Cardiac septum (tissue), 1 donor: ENCODE data around the gene PIGB. TPM values are rescaled to one million over a fixed set of nuclear protein-coding genes. Genes with fewer than 3 reads are reported as not detected.
"Not testable (repeated sequence)": the region's sequence is repeated elsewhere in the genome, so short reads cannot be mapped to it uniquely, and the experiment has no call there.

ENCODE experiments used
- DNase-seq: peaks from one replicate; pipeline ENCODE4 v3.0.0-alpha.2; 2020; ENCODE audit warnings: low spot score
- intact Hi-C: fragments of 100-400 bp; cut with DNase I; formaldehyde crosslinking; loops from one replicate; pipeline ENCODE4 v1.14.0; 2022
- microRNA-seq: library from miRNA; unstranded; fragments of <30 nt; microRNA quantifications from one replicate; pipeline ENCODE4 v1.2.0, GENCODE V29; 2020
- total RNA-seq: library from RNA; stranded (reverse); fragmentation: NEBNext Ultra II Directional; extraction: Animal tissue kit (Norgen Biotek cat#: 25700); gene quantifications from one replicate; pipeline ENCODE4 v1.2.1, GENCODE V29; 2021
- donor health status: DM: no; HTN: no; CAD: no.

Gene PIGB
- total RNA-seq, 1 donor from 2014 or later: 4.7 TPM

- intact Hi-C loops: no loop called here
- DNase-seq: no peak
Observed at GRCh38 chr15:55362641-55363040, 43.6 kb downstream of the PIGB start.

DNA sequence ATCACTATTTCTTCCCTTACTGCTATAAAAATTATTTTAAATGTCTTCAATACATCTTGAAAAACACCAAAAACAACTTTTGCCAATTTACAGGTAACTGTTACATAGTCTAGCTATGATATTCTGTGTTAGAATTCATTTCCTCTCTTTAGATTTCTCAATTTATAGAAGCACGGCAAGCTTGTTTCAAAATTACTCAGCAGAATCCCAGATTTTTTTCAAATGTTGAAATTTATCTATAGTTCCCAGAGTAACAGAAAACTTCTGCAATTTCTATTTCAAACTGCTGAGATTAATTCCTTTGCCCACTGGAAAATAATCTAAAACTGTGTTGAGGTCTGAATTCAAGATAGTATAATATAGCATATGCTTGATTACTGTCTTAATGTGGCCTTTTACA lies 48.0 kb downstream of the PIGB start:
- intact Hi-C loops: no loop called here
- DNase-seq: no peak

- intact Hi-C loops: no loop called here
Observed at GRCh38 chr15:55372701-55373440, 53.8 kb downstream of the PIGB start.

GRCh38 chr15:55379095-55379494 lies 60.1 kb downstream of the PIGB start:
- intact Hi-C loops: no loop called here
- no peak for DNase-seq

More at GRCh38 chr15:55372701-55373440, 53.8 kb downstream of the PIGB start:
- no peak for DNase-seq

- intact Hi-C loops: no loop called here
- no peak for DNase-seq
Observed at GRCh38 chr15:55381595-55381994, 62.6 kb downstream of the PIGB start.

DNA sequence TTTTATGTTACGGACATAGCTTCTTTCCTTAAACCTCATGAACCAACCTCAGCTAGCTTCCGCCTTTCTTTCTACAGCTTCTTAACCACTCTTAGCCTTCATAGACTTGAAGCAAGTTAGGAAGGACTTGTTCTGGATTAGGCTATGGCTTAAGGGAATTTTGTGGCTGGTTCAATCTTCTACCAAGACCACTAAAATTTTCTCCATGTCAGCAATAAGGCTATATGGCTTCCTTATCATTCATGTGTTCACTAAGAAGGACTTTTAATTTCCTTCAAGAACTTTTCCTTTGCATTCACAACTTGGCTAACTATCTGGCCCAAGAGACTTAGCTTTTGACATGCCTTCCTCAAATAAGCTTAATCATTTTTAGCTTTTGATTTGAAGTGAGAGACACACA lies 64.7 kb downstream of the PIGB start:
- intact Hi-C loops: no loop called here
- no peak for DNase-seq

GRCh38 chr15:55387027-55387426 lies 68.0 kb downstream of the PIGB start:
- no peak for DNase-seq
- intact Hi-C loops: no loop called here

DNA sequence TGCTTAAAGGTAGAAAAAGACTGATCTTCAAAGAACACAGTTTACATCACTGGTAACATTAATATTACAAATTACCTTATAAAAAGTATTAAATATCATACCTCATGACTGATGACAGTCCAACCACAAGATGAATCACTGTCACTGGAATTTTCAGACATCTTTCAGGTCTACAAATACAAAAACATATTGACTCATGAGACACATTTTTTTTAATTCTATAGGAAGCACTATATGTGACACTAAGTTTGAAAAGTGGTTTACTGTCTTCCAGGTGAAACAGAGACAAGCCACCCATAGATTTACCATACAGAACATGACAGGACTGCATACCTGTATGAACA lies 70.2 kb downstream of the PIGB start:
- intact Hi-C loops: no loop called here

DNA sequence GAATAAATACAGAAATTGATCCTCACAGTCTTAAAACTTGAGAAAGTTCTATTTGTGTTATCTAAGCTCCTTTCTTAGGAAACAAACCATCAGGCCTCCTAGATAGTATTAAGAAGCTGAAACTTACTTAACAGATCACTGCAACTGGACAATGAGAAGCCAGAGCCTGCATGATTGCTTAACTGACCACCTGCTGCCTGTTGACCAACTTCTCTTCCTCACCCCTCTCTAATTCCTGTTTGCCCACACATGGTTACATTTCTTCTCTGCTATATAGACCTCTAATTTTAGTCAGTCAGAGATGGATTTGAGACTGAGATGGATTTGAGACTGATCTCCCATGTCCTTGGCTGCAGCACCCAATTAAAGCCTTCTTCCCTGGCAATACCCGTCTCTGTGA lies 75.7 kb downstream of the PIGB start:
- no peak for DNase-seq
- intact Hi-C loops: no loop called here

More for the DNA sequence above, 70.2 kb downstream of the PIGB start:
- no peak for DNase-seq

- intact Hi-C loops: no loop called here
- no peak for DNase-seq
Observed at GRCh38 chr15:55398243-55398642, 79.2 kb downstream of the PIGB start.

DNA sequence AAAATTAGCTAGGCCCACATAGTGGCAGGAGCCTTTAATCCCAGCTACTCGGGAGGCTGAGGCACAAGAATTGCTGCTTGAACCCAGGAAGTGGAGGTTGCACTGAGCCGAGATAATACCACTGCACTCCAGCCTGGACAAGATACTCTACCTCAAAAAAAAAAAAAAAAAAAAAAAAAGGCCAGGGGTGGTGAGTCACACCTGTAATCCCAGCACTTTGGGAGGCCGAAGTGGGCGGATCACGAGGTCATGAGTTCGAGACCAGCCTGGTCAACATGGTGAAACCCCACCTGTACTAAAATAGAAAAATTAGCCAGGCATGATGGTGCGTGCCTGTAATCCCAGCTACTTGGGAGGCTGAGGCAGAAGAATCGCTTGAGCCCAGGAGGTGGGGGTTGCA lies 81.0 kb downstream of the PIGB start:
- DNase-seq, intact Hi-C loops: not testable (repeated sequence)

DNA sequence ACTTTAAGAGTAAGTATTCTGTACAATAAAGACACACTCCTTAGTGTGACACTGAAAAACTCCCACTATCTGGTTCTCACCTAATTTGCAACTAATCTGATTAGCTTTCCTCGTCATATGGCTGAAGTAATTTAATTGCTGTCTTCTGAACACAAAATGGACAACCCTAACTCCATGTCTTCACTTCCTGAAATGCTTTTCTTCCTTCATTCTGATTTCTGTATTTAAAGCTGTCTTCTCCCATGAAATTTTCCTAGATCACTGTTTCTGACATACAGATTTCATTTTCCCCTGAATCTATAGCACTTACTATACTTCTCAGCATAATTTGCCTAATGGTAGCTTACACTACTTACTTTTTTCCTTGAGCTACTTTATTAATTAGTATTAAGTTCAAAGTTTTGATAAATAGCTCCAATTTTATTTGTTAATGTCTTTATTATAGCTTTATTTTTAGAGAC lies 82.8 kb downstream of the PIGB start:
- intact Hi-C loops: no loop called here
- DNase-seq: no peak

DNA sequence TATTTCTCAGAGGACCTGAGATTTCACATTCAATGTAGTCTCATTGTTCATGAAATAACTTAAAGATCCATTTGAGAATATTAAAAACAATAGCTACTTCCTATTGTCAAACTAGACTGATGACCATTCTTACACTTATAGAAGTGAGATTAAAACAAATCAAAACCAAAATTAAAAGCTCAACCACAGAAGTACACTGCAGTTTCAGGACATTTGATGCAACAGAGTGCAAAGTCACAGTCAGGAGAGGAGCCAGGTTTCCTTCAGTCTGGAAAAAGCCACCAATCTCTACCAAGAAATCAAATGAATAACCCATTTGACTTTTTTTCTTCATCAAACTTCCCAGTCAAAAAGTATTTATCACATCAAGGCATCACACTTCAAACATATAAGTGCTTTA lies 83.7 kb downstream of the PIGB start:
- no peak for DNase-seq
- intact Hi-C loops: no loop called here

DNA sequence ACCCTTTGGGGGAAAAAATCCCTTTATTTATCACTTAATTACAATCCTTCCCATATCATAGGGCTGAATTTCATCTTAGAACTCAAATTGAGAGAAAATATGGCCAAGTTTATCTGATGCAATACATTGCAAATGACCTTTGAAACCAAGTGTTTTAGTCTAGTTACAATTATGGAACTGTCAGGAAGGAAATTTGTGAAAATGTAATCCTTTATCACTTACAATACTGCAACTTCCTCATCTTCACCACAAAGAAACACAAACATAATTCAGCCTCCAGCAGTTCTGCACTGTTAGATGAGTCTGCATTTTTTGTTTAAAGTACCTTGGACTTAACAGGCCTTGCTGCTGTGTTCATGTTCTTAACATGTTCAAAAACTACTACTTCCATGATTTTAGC lies 84.5 kb downstream of the PIGB start:
- intact Hi-C loops: no loop called here
- no peak for DNase-seq

Small RNA genes lying within 50 kb of the gene (microRNA-seq; reads per million reads assigned to microRNA genes)
- gene MIR628: 204 reads per million, percentile 65 among the genes with 10 or more reads in this experiment

Other genes starting within 250 kb of the PIGB start
- gene RSL24D1, start 122.3 kb upstream of the PIGB start, total RNA-seq: 38.4 TPM
- 7.1 TPM for gene RAB27A, start 29.4 kb upstream of the PIGB start, total RNA-seq
- 7.4 TPM for gene PIGBOS1, start 99 bp upstream of the PIGB start, total RNA-seq
- 83.3 TPM for gene CCPG1, start 89.1 kb downstream of the PIGB start, total RNA-seq
- 3.2 TPM for gene PIERCE2, start 89.3 kb downstream of the PIGB start, total RNA-seq
- 0.32 TPM for gene DNAAF4, start 189.0 kb downstream of the PIGB start, total RNA-seq